NCI-H1694 treated with DMSO at 0.1 percent for 48 hours (cell line): Measurements from ENCODE around the gene FPGS.
A peak's percentile ranks its signal among the peaks of the same experiment; 100 is the strongest.
"Not testable (repeated sequence)": the region's sequence is repeated elsewhere in the genome, so short reads cannot be mapped to it uniquely, and the experiment has no call there.

Experiments used
- DNase-seq: peaks from one replicate; lab custom pipeline; 2025; lab: John Stamatoyannopoulos, UW

FPGS gene

GRCh38 chr9:127770905-127771569, 31.6 kb upstream of the FPGS start:
- peak; percentile 80 for DNase-seq

GRCh38 chr9:127771570-127772189, 31.0 kb upstream of the FPGS start:
- DNase-seq = no peak

- no peak for DNase-seq
Observed at GRCh38 chr9:127772603-127773002, 30.1 kb upstream of the FPGS start.

GRCh38 chr9:127773272-127773671, 29.4 kb upstream of the FPGS start:
- no peak for DNase-seq

- DNase-seq = no peak
Observed at GRCh38 chr9:127773981-127774380, 28.7 kb upstream of the FPGS start.

GRCh38 chr9:127776195-127776923, 26.3 kb upstream of the FPGS start:
- DNase-seq = no peak

GRCh38 chr9:127776924-127777289, 25.8 kb upstream of the FPGS start:
- no peak for DNase-seq

GRCh38 chr9:127777368-127777980, 25.2 kb upstream of the FPGS start:
- no peak for DNase-seq

GRCh38 chr9:127778280-127779135, 24.2 kb upstream of the FPGS start, which contains the start of gene SH2D3C:
Gene SH2D3C (minus strand): TSS chr9:127778666. CDS start chr9:127778627, 39 bp downstream.
- DNase-seq = no peak

GRCh38 chr9:127779136-127779981, 23.3 kb upstream of the FPGS start:
- DNase-seq = no peak

GRCh38 chr9:127780126-127780885, 22.4 kb upstream of the FPGS start:
- DNase-seq = no peak

- DNase-seq = not testable (repeated sequence)
Observed at GRCh38 chr9:127780909-127781308, 21.8 kb upstream of the FPGS start.

- no peak for DNase-seq
Observed at GRCh38 chr9:127781806-127782205, 20.9 kb upstream of the FPGS start.

GRCh38 chr9:127783111-127784008, 19.3 kb upstream of the FPGS start:
- no peak for DNase-seq

GRCh38 chr9:127785023-127785932, 17.4 kb upstream of the FPGS start:
- DNase-seq = peak; percentile 54

GRCh38 chr9:127785933-127786772, 16.5 kb upstream of the FPGS start, which contains the start of gene CDK9:
Gene CDK9 (plus strand): TSS chr9:127786034. CDS start chr9:127786149, 115 bp downstream.
- peak; percentile 48 for DNase-seq

GRCh38 chr9:127786773-127787104, 15.9 kb upstream of the FPGS start:
- no peak for DNase-seq
